ENCODE results near the gene PARP16.

Gene PARP16

GRCh38 chr15:65286704-65287519 is at the start of gene PARP16 (continued):
- TF ChIP-seq, protein P1, sequence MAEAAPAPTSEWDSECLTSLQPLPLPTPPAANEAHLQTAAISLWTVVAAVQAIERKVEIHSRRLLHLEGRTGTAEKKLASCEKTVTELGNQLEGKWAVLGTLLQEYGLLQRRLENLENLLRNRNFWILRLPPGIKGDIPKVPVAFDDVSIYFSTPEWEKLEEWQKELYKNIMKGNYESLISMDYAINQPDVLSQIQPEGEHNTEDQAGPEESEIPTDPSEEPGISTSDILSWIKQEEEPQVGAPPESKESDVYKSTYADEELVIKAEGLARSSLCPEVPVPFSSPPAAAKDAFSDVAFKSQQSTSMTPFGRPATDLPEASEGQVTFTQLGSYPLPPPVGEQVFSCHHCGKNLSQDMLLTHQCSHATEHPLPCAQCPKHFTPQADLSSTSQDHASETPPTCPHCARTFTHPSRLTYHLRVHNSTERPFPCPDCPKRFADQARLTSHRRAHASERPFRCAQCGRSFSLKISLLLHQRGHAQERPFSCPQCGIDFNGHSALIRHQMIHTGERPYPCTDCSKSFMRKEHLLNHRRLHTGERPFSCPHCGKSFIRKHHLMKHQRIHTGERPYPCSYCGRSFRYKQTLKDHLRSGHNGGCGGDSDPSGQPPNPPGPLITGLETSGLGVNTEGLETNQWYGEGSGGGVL (tag by site-specific recombination; IDR thresholded peaks at IDR 0.05), result peak; percentile 76; the same call in 1 of the 2 replicates
- TF ChIP-seq REPIN1 (tag by site-specific recombination; IDR thresholded peaks at IDR 0.05; ENCODE audit: low read depth) (0 out of 2 replicates have a peak, but pooled peaks have one; percentile 49), SP2 (tag by site-specific recombination; IDR thresholded peaks at IDR 0.05) (peak; percentile 87), ZNF423 (tag by site-specific recombination; IDR thresholded peaks at IDR 0.05) (peak; percentile 82), ZEB2 (tag by site-specific recombination; IDR thresholded peaks at IDR 0.05) (no peak; the same call in 1 of the 2 replicates), ZFP3 (tag by site-specific recombination; IDR thresholded peaks at IDR 0.05; ENCODE audit: low read depth) (no peak), ZNF16 (tag by site-specific recombination; IDR thresholded peaks at IDR 0.05; ENCODE audit: low read depth) (no peak), GLIS1 (tag by site-specific recombination; IDR thresholded peaks at IDR 0.05) (peak; percentile 88; the same call in 1 of the 2 replicates), ZNF561 (tag by site-specific recombination; IDR thresholded peaks at IDR 0.05; ENCODE audit: borderline replicate concordance) (peak; percentile 97), ZBTB48 (tag by site-specific recombination; IDR thresholded peaks at IDR 0.05) (0 out of 2 replicates have a peak, but pooled peaks have one; percentile 20), ZSCAN30 (tag by site-specific recombination; IDR thresholded peaks at IDR 0.05) (peak; percentile 22; the same call in 1 of the 2 replicates), ZNF610 (tag by site-specific recombination; IDR thresholded peaks at IDR 0.05; ENCODE audit: borderline replicate concordance) (no peak; the same call in 1 of the 2 replicates), YY2 (tag by site-specific recombination; IDR thresholded peaks at IDR 0.05) (no peak), ZNF544 (tag by site-specific recombination; IDR thresholded peaks at IDR 0.05) (no peak), INSM2 (tag by site-specific recombination; IDR thresholded peaks at IDR 0.05) (peak; percentile 60; the same call in 1 of the 2 replicates), ZBTB44 (tag by site-specific recombination; IDR thresholded peaks at IDR 0.05) (peak; percentile 91), MZF1 (tag by site-specific recombination; IDR thresholded peaks at IDR 0.05; ENCODE audit: borderline replicate concordance) (no peak), ZNF335 (tag by site-specific recombination; conservative IDR thresholded peaks at IDR 0.05) (peak; percentile 77), ZBTB17 (tag by site-specific recombination; IDR thresholded peaks at IDR 0.05) (no peak), ZFHX2 (tag by site-specific recombination; conservative IDR thresholded peaks at IDR 0.05) (peak; percentile 89), GLIS2 (tag by site-specific recombination; IDR thresholded peaks at IDR 0.05) (peak; percentile 80), ZBTB8A (tag by site-specific recombination; IDR thresholded peaks at IDR 0.05) (peak; percentile 72), ZNF623 (tag by site-specific recombination; IDR thresholded peaks at IDR 0.05) (peak; percentile 14; the same call in 1 of the 2 replicates), KLF7 (tag by site-specific recombination; IDR thresholded peaks at IDR 0.05; ENCODE audit: borderline replicate concordance) (0 out of 2 replicates have a peak, but pooled peaks have one; percentile 50)
- TF ChIP-seq, protein P2, sequence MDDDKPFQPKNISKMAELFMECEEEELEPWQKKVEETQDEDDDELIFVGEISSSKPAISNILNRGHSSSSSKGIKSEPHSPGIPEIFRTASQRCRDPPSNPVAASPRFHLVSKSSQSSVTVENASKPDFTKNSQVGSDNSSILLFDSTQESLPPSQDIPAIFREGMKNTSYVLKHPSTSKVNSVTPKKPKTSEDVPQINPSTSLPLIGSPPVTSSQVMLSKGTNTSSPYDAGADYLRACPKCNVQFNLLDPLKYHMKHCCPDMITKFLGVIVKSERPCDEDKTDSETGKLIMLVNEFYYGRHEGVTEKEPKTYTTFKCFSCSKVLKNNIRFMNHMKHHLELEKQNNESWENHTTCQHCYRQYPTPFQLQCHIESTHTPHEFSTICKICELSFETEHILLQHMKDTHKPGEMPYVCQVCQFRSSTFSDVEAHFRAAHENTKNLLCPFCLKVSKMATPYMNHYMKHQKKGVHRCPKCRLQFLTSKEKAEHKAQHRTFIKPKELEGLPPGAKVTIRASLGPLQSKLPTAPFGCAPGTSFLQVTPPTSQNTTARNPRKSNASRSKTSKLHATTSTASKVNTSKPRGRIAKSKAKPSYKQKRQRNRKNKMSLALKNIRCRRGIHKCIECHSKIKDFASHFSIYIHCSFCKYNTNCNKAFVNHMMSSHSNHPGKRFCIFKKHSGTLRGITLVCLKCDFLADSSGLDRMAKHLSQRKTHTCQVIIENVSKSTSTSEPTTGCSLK (tag by site-specific recombination; IDR thresholded peaks at IDR 0.05), result no peak
- TF ChIP-seq, protein P3, sequence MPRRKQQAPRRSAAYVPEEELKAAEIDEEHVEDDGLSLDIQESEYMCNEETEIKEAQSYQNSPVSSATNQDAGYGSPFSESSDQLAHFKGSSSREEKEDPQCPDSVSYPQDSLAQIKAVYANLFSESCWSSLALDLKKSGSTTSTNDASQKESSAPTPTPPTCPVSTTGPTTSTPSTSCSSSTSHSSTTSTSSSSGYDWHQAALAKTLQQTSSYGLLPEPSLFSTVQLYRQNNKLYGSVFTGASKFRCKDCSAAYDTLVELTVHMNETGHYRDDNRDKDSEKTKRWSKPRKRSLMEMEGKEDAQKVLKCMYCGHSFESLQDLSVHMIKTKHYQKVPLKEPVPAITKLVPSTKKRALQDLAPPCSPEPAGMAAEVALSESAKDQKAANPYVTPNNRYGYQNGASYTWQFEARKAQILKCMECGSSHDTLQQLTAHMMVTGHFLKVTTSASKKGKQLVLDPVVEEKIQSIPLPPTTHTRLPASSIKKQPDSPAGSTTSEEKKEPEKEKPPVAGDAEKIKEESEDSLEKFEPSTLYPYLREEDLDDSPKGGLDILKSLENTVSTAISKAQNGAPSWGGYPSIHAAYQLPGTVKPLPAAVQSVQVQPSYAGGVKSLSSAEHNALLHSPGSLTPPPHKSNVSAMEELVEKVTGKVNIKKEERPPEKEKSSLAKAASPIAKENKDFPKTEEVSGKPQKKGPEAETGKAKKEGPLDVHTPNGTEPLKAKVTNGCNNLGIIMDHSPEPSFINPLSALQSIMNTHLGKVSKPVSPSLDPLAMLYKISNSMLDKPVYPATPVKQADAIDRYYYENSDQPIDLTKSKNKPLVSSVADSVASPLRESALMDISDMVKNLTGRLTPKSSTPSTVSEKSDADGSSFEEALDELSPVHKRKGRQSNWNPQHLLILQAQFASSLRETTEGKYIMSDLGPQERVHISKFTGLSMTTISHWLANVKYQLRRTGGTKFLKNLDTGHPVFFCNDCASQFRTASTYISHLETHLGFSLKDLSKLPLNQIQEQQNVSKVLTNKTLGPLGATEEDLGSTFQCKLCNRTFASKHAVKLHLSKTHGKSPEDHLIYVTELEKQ (tag by site-specific recombination; IDR thresholded peaks at IDR 0.05; ENCODE audit: borderline replicate concordance), result no peak
